Cardiac muscle cell (in vitro differentiated cells and primary cell): ENCODE measurements around the gene NEURL1B. TPM values are rescaled to one million over a fixed set of nuclear protein-coding genes. Genes with fewer than 3 reads are reported as not detected.
"Not testable (repeated sequence)": the region's sequence is repeated elsewhere in the genome, so short reads cannot be mapped to it uniquely, and the experiment has no call there.

Experiments used
- DNase-seq, 2 donors: peaks; one replicate each; pipeline versions ENCODE4 v3.0.0 to v3.0.0-alpha.2; 2010 to 2017; ENCODE audit warnings: low read depth in 1 of 2, low spot score in 1 of 2
- H3K27ac ChIP-seq: fragments of 200-600 bp; sonication (generic); 2 replicates; pipeline ENCODE4 v1.5.1; 2016
- H3K27me3 ChIP-seq: fragments of 200-600 bp; sonication (generic); 2 replicates; pipeline ENCODE4 v1.6.0; 2016; ENCODE audit warnings: control low read depth
- H3K36me3 ChIP-seq: fragments of 200-600 bp; sonication (generic); 2 replicates; pipeline ENCODE4 v1.5.1; 2016; ENCODE audit warnings: control low read depth
- H3K4me1 ChIP-seq: fragments of 200-600 bp; sonication (generic); 2 replicates; pipeline ENCODE4 v1.8.1; 2017; ENCODE audit warnings: low read depth, mild to moderate bottlenecking, mixed run types
- H3K4me3 ChIP-seq: fragments of 200-600 bp; sonication (generic); 2 replicates; pipeline ENCODE4 v1.5.1; 2016; ENCODE audit warnings: mild to moderate bottlenecking
- H3K9me3 ChIP-seq: fragments of 200-600 bp; sonication (generic); 2 replicates; pipeline ENCODE4 v1.5.1; 2017; ENCODE audit warnings: low read depth, mild to moderate bottlenecking, control low read depth
- CTCF ChIP-seq: IDR thresholded peaks from 2 replicates; pipeline ENCODE4 v1.5.1; 2012; ENCODE audit warnings: low read depth, mild to moderate bottlenecking, low read length
- polyA plus RNA-seq: library from polyadenylated mRNA; unstranded; fragments of >200 nt; fragmentation: Nextera tagmentation; extraction: Ambion mirVana; gene quantifications from 2 replicates; pipeline ENCODE4 v1.2.1, GENCODE V29; 2016
- total RNA-seq: library from RNA; depleted of rRNA; stranded (reverse); fragments of >200 nt; gene quantifications from 2 replicates; pipeline ENCODE4 v1.2.3, GENCODE V29; 2016

Gene NEURL1B
- total and polyA plus RNA-seq, 2 experiments from 2014 or later: 4.6 to 55.8 TPM

- Histone ChIP-seq H3K4me3 (no peak overlapping the region), H3K9me3 (no peaks in the 10 kb centered on the region), H3K27me3 (no peaks in the 10 kb centered on the region), H3K36me3 (no peaks in the 10 kb centered on the region), H3K4me1 (peaks cover 23% of the 10 kb centered on the region), H3K27ac (peak overlapping the region; percentile 58)
- DNase-seq: peak in 1 of 2 donors; percentile 52
- no peak for TF ChIP-seq CTCF
Observed at GRCh38 chr5:172645271-172646055, 4.4 kb downstream of the NEURL1B start.

GRCh38 chr5:172646716-172647285, 5.7 kb downstream of the NEURL1B start:
- no peaks in the 10 kb centered on the region for H3K9me3 ChIP-seq
- peak; percentile 54 to 70 for DNase-seq
- H3K27ac ChIP-seq: peak overlapping the region; percentile 58
- no peaks in the 10 kb centered on the region for H3K27me3 ChIP-seq
- H3K4me1 ChIP-seq: peaks cover 22% of the 10 kb centered on the region
- TF ChIP-seq CTCF: peak; percentile 47
- no peaks in the 10 kb centered on the region for H3K36me3 ChIP-seq
- H3K4me3 ChIP-seq: no peak overlapping the region

- Histone ChIP-seq H3K9me3 (no peaks in the 10 kb centered on the region), H3K4me1 (peaks cover 22% of the 10 kb centered on the region), H3K4me3 (no peak overlapping the region), H3K27ac (peak overlapping the region; percentile 58), H3K27me3 (no peaks in the 10 kb centered on the region), H3K36me3 (no peaks in the 10 kb centered on the region)
- no peak for TF ChIP-seq CTCF
- DNase-seq: no peak
Observed at GRCh38 chr5:172647352-172648012, 6.4 kb downstream of the NEURL1B start.

GRCh38 chr5:172648013-172648381, 6.9 kb downstream of the NEURL1B start:
- peaks cover 21% of the 10 kb centered on the region for H3K4me1 ChIP-seq
- H3K27me3 ChIP-seq: no peaks in the 10 kb centered on the region
- DNase-seq: no peak
- no peak for TF ChIP-seq CTCF
- H3K9me3 ChIP-seq: no peaks in the 10 kb centered on the region
- H3K4me3 ChIP-seq: no peak overlapping the region
- peak overlapping the region; percentile 47 for H3K27ac ChIP-seq
- H3K36me3 ChIP-seq: no peaks in the 10 kb centered on the region

GRCh38 chr5:172648755-172649154, 7.7 kb downstream of the NEURL1B start:
- H3K27ac ChIP-seq: peak overlapping the region; percentile 47

GRCh38 chr5:172656496-172656895, 15.4 kb downstream of the NEURL1B start:
- H3K4me3 ChIP-seq, H3K27me3 ChIP-seq, DNase-seq, H3K36me3 ChIP-seq, H3K9me3 ChIP-seq: not testable (repeated sequence)
- Histone ChIP-seq H3K27ac (peak overlapping the region; percentile 95), H3K4me1 (peaks cover 43% of the 10 kb centered on the region)

More at GRCh38 chr5:172648755-172649154, 7.7 kb downstream of the NEURL1B start:
- Histone ChIP-seq H3K9me3 (no peaks in the 10 kb centered on the region), H3K4me3 (no peak overlapping the region), H3K27me3 (no peaks in the 10 kb centered on the region), H3K36me3 (no peaks in the 10 kb centered on the region), H3K4me1 (peaks cover 14% of the 10 kb centered on the region)
- TF ChIP-seq CTCF: no peak
- DNase-seq: no peak

GRCh38 chr5:172657524-172658233, 16.6 kb downstream of the NEURL1B start:
- Histone ChIP-seq H3K27ac (peak overlapping the region; percentile 95), H3K4me1 (peaks cover 44% of the 10 kb centered on the region)
- H3K9me3 ChIP-seq, H3K36me3 ChIP-seq, H3K4me3 ChIP-seq, H3K27me3 ChIP-seq, DNase-seq: not testable (repeated sequence)
